HepG2 (cell line): ENCODE measurements around the gene KLC4. TPM values are rescaled to one million over a fixed set of nuclear protein-coding genes. Genes with fewer than 3 reads are reported as not detected.

Source experiments
- ARNTL ChIP-seq: sonication (generic); formaldehyde crosslinking; IDR thresholded peaks from 2 replicates; pipeline ENCODE4 v1.4.0; 2020; ENCODE audit warnings: mild to moderate bottlenecking, missing genetic modification reagents
- MTF1 ChIP-seq: sonication (generic); formaldehyde crosslinking; IDR thresholded peaks from 2 replicates; pipeline ENCODE4 v1.5.0; 2020; ENCODE audit warnings: missing genetic modification reagents
- NFYC ChIP-seq: IDR thresholded peaks from 2 replicates; pipeline ENCODE4 v1.6.1; 2016; ENCODE audit warnings: missing genetic modification reagents, missing compliant biosample characterization
- PRPF4 ChIP-seq: fragments of 200-400 bp; formaldehyde crosslinking; IDR thresholded peaks from 2 replicates; pipeline ENCODE4 v1.6.1; 2016; ENCODE audit warnings: low read length, low read depth; ENCODE audit not compliant: poor library complexity, severe bottlenecking
- RXRA ChIP-seq: sonication (generic); formaldehyde crosslinking; IDR thresholded peaks from 2 replicates; pipeline ENCODE4 v1.5.1; 2020; ENCODE audit warnings: missing genetic modification reagents
- ZBTB44 ChIP-seq: sonication (generic); formaldehyde crosslinking; IDR thresholded peaks from 2 replicates; pipeline ENCODE4 v1.4.0; 2020; ENCODE audit warnings: missing genetic modification reagents
- ZBTB7A ChIP-seq: sonication (generic); formaldehyde crosslinking; IDR thresholded peaks from 2 replicates; pipeline ENCODE4 v1.8.0; 2022; ENCODE audit warnings: mild to moderate bottlenecking, missing genetic modification reagents
- ZFP37 ChIP-seq: sonication (generic); formaldehyde crosslinking; IDR thresholded peaks from 2 replicates; pipeline ENCODE4 v1.4.0; 2020; ENCODE audit warnings: missing genetic modification reagents, borderline replicate concordance
- ZFY ChIP-seq: sonication (generic); formaldehyde crosslinking; IDR thresholded peaks from 2 replicates; pipeline ENCODE4 v1.4.0; 2020; ENCODE audit warnings: missing genetic modification reagents
- ZNF207 ChIP-seq: fragments of 450-650 bp; IDR thresholded peaks from 2 replicates; pipeline ENCODE4 v1.6.1; 2016; ENCODE audit warnings: antibody characterized with exemption, borderline replicate concordance
- ZNF276 ChIP-seq: sonication (generic); formaldehyde crosslinking; IDR thresholded peaks from 2 replicates; pipeline ENCODE4 v1.4.0; 2020; ENCODE audit warnings: mild to moderate bottlenecking, low read depth, missing genetic modification reagents
- ZNF496 ChIP-seq: sonication (generic); formaldehyde crosslinking; IDR thresholded peaks from 2 replicates; pipeline ENCODE4 v1.8.1; 2023; ENCODE audit warnings: mild to moderate bottlenecking, moderate library complexity, missing genetic modification reagents; ENCODE audit not compliant: insufficient replicate concordance
- ZNF574 ChIP-seq: sonication (generic); formaldehyde crosslinking; IDR thresholded peaks from 2 replicates; pipeline ENCODE4 v1.4.0; 2020; ENCODE audit warnings: missing genetic modification reagents
- ZNF687 ChIP-seq: sonication (generic); formaldehyde crosslinking; IDR thresholded peaks from 2 replicates; pipeline ENCODE4 v1.5.1; 2020; ENCODE audit warnings: mild to moderate bottlenecking, missing genetic modification reagents, moderate library complexity
- ZXDC ChIP-seq: sonication (generic); formaldehyde crosslinking; IDR thresholded peaks from 2 replicates; pipeline ENCODE4 v1.5.0; 2020; ENCODE audit warnings: mild to moderate bottlenecking, missing genetic modification reagents
- polyA plus RNA-seq, 8 experiments: library from polyadenylated mRNA; depleted of rRNA in 3 of 8; stranded (reverse) in 7 of 8; unstranded in 1 of 8; fragments of >200 nt; fragmentation: Illumina TruSeq in 4 of 8; extraction: Trizol in 4 of 8; gene quantifications; 2 replicates each; pipeline versions ENCODE4 v1.2.1 to v1.2.3, GENCODE V29; 2011 to 2016; ENCODE audit warnings: low read depth in 4 of 8, missing spikeins in 1 of 8, mixed read lengths in 1 of 8; ENCODE audit not compliant: insufficient read depth in 1 of 8
- total RNA-seq, 5 experiments: library from RNA; depleted of rRNA; stranded (reverse); fragments of >200 nt; fragmentation: Illumina TruSeq; extraction: Trizol; gene quantifications; 2 replicates each; pipeline ENCODE4 v1.2.3, GENCODE V29; 2016; ENCODE audit warnings: low read depth in 1 of 5

KLC4 gene
- total and polyA plus RNA-seq, 2 of the 13 experiments (the other 11 are each of a cell fraction or from before 2014, with no cell fraction given): 45.4 to 70.4 TPM

GRCh38 chr6:43089874-43090558 is 30.6 kb downstream of the KLC4 start (continued):
- TF ChIP-seq ZNF276 (no peak), RXRA (peak; percentile 88), ARNTL (CRISPR knock-in tag) (no peak), PRPF4 (no peak), ZFY (CRISPR knock-in tag) (peak; percentile 53; the same call in 1 of the 2 replicates), ZNF574 (peak; percentile 73; the same call in 1 of the 2 replicates), ZBTB7A (CRISPR knock-in tag) (peak; percentile 92), NFYC (peak; percentile 33; the same call in 1 of the 2 replicates), ZNF207 (no peak; the same call in 1 of the 2 replicates), MTF1 (CRISPR knock-in tag) (0 out of 2 replicates have a peak, but pooled peaks have one; percentile 49), ZXDC (CRISPR knock-in tag) (no peak; the same call in 1 of the 2 replicates), ZNF496 (CRISPR knock-in tag) (no peak), ZNF687 (CRISPR knock-in tag) (peak; percentile 87), ZFP37 (CRISPR knock-in tag) (no peak), ZBTB44 (CRISPR knock-in tag) (peak; percentile 12; the same call in 1 of the 2 replicates)
